Measurements from ENCODE around the gene SLCO3A1.
"Not testable (repeated sequence)": the region's sequence is repeated elsewhere in the genome, so short reads cannot be mapped to it uniquely, and the experiment has no call there.

The SLCO3A1 gene

GRCh38 chr15:92069308-92070250 lies 216.1 kb downstream of the SLCO3A1 start:
- DNase-seq (ENCODE audit: extremely low read depth, low read depth): peak; percentile 24
- no peak for TF ChIP-seq CTCF (IDR thresholded peaks at IDR 0.05; ENCODE audit: low read depth, low read length)

GRCh38 chr15:92070251-92070650 lies 216.7 kb downstream of the SLCO3A1 start:
- not testable (repeated sequence) for DNase-seq (ENCODE audit: extremely low read depth, low read depth)

- TF ChIP-seq CTCF (IDR thresholded peaks at IDR 0.05; ENCODE audit: low read depth, low read length): no peak
- no peak for DNase-seq (ENCODE audit: extremely low read depth, low read depth)
Observed at GRCh38 chr15:92071045-92071634, 217.6 kb downstream of the SLCO3A1 start.

- no peak for DNase-seq (ENCODE audit: extremely low read depth, low read depth)
- no peak for TF ChIP-seq CTCF (IDR thresholded peaks at IDR 0.05; ENCODE audit: low read depth, low read length)
Observed at GRCh38 chr15:92073044-92073785, 219.7 kb downstream of the SLCO3A1 start.

- no peak for DNase-seq (ENCODE audit: extremely low read depth, low read depth)
- TF ChIP-seq CTCF (IDR thresholded peaks at IDR 0.05; ENCODE audit: low read depth, low read length): no peak
Observed at GRCh38 chr15:92074101-92074500, 220.6 kb downstream of the SLCO3A1 start.

GRCh38 chr15:92074646-92075045 lies 221.1 kb downstream of the SLCO3A1 start:
- no peak for DNase-seq (ENCODE audit: extremely low read depth, low read depth)
- TF ChIP-seq CTCF (IDR thresholded peaks at IDR 0.05; ENCODE audit: low read depth, low read length): no peak

- no peak for TF ChIP-seq CTCF (IDR thresholded peaks at IDR 0.05; ENCODE audit: low read depth, low read length)
- no peak for DNase-seq (ENCODE audit: extremely low read depth, low read depth)
Observed at GRCh38 chr15:92075764-92076163, 222.3 kb downstream of the SLCO3A1 start.

Measured in AG09319 (cell line).